Stimulated activated CD4-positive, alpha-beta T cell treated with anti-CD3 and anti-CD28 coated beads, Interleukin-2, amount 100 ng/mL, for 48 hours (primary cell): ENCODE measurements around the gene NTN1.

Source experiments
- DNase-seq, 2 donors: peaks; one replicate each; pipeline ENCODE4 v3.0.0-alpha.2; 2020

The NTN1 gene

GRCh38 chr17:9221147-9221921 lies 200.0 kb downstream of the NTN1 start:
- DNase-seq: no peak

GRCh38 chr17:9221922-9222180 lies 200.5 kb downstream of the NTN1 start:
- DNase-seq: no peak

- DNase-seq: no peak
Measured at GRCh38 chr17:9223531-9223930, 202.2 kb downstream of the NTN1 start.

- no peak for DNase-seq
Measured at GRCh38 chr17:9224485-9224884, 203.2 kb downstream of the NTN1 start.

- no peak for DNase-seq
Measured at GRCh38 chr17:9225305-9226101, 204.2 kb downstream of the NTN1 start.

- DNase-seq: no peak
Measured at GRCh38 chr17:9226130-9226793, 205.0 kb downstream of the NTN1 start.

GRCh38 chr17:9226794-9227135 lies 205.5 kb downstream of the NTN1 start:
- no peak for DNase-seq

- no peak for DNase-seq
Measured at GRCh38 chr17:9227819-9228407, 206.6 kb downstream of the NTN1 start.

- DNase-seq: no peak
Measured at GRCh38 chr17:9228408-9229159, 207.3 kb downstream of the NTN1 start.

GRCh38 chr17:9229160-9229825 lies 208.0 kb downstream of the NTN1 start:
- DNase-seq: no peak

GRCh38 chr17:9229826-9230201 lies 208.5 kb downstream of the NTN1 start:
- DNase-seq: no peak

- DNase-seq: no peak
Measured at GRCh38 chr17:9230346-9230745, 209.0 kb downstream of the NTN1 start.

GRCh38 chr17:9230861-9231260 lies 209.6 kb downstream of the NTN1 start:
- no peak for DNase-seq

- DNase-seq: no peak
Measured at GRCh38 chr17:9231449-9232154, 210.3 kb downstream of the NTN1 start.

GRCh38 chr17:9232155-9232475 lies 210.8 kb downstream of the NTN1 start:
- no peak for DNase-seq

- no peak for DNase-seq
Measured at GRCh38 chr17:9232591-9233270, 211.4 kb downstream of the NTN1 start.

- DNase-seq: no peak
Measured at GRCh38 chr17:9233271-9233599, 211.9 kb downstream of the NTN1 start.

- DNase-seq: no peak
Measured at GRCh38 chr17:9233761-9234160, 212.5 kb downstream of the NTN1 start.

- DNase-seq: no peak
Measured at GRCh38 chr17:9234389-9234945, 213.2 kb downstream of the NTN1 start.

- no peak for DNase-seq
Measured at GRCh38 chr17:9235346-9235745, 214.0 kb downstream of the NTN1 start.
